ENCODE data around the gene RGPD4. TPM values are rescaled to one million over a fixed set of nuclear protein-coding genes. Genes with fewer than 3 reads are reported as not detected.

Gene RGPD4
- under 0.01 TPM in 1 of 2 replicates, not detected in the other for total RNA-seq

GRCh38 chr2:107826749-107827148 is at the start of gene RGPD4:
Gene RGPD4, plus strand, starts transcription at chr2:107826892. Its CDS starts 122 bp downstream, at chr2:107827014.

Other genes starting within 250 kb of the RGPD4 start
- gene SLC5A7, start 159.6 kb downstream of the RGPD4 start, total RNA-seq = not detected in 2 replicates